Mesothelial cell of epicardium (in vitro differentiated cells): ENCODE measurements around the gene RECQL5. TPM values are rescaled to one million over a fixed set of nuclear protein-coding genes. Genes with fewer than 3 reads are reported as not detected.

ENCODE experiments used
- DNase-seq, 2 experiments: peaks; one replicate each; pipeline ENCODE4 v3.0.0; 2021; ENCODE audit warnings: low spot score in 2 of 2; ENCODE audit not compliant: unreplicated experiment in 2 of 2
- H3K27ac Mint-ChIP-seq: 2 replicates; pipeline ENCODE4 v1.8.0; 2021; ENCODE audit warnings: mixed read lengths
- H3K27me3 Mint-ChIP-seq: 2 replicates; pipeline ENCODE4 v1.8.0; 2021; ENCODE audit warnings: low read depth, mixed read lengths
- H3K36me3 Mint-ChIP-seq: 2 replicates; pipeline ENCODE4 v1.8.0; 2021; ENCODE audit warnings: mixed read lengths
- H3K4me1 Mint-ChIP-seq: 2 replicates; pipeline ENCODE4 v1.8.0; 2021; ENCODE audit warnings: mixed read lengths
- H3K4me3 Mint-ChIP-seq: 2 replicates; pipeline ENCODE4 v1.8.0; 2021; ENCODE audit warnings: mild to moderate bottlenecking, moderate library complexity, mixed read lengths
- H3K9me3 Mint-ChIP-seq: 2 replicates; pipeline ENCODE4 v1.8.0; 2021; ENCODE audit warnings: mixed read lengths
- total RNA-seq: library from RNA; stranded (reverse); gene quantifications from 3 replicates; pipeline ENCODE4 v1.2.1, GENCODE V29; 2021
- TF ChIP-seq, protein P1 (sequence below): fragments of 200-600 bp; sonication (generic); IDR thresholded peaks from one replicate; pipeline ENCODE4 v1.5.0; 2021; ENCODE audit warnings: antibody characterized with exemption; ENCODE audit not compliant: unreplicated experiment

The RECQL5 gene
- total RNA-seq, 1 donor from 2014 or later, result 62.6 TPM

DNA sequence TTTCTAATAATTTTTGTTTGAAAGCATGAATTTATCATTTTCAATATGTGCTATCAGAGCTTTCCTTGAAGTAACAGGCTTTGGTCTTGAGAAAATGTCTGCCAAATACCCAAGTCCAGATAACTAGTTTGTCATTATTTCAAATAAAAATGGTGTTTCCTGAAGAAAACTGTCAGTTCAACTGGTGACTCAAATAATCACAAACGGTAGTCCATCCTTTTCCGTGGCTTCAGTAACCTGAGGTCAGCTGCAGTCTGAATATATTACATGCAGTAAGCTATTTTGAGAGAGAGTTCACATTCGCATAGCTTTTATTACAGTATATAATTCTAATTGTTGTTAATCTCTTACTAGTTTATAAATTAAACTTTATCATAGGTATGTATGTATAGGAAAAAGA is 9.5 kb upstream of the RECQL5 start:
- no peak for DNase-seq
- TF ChIP-seq, protein P1, sequence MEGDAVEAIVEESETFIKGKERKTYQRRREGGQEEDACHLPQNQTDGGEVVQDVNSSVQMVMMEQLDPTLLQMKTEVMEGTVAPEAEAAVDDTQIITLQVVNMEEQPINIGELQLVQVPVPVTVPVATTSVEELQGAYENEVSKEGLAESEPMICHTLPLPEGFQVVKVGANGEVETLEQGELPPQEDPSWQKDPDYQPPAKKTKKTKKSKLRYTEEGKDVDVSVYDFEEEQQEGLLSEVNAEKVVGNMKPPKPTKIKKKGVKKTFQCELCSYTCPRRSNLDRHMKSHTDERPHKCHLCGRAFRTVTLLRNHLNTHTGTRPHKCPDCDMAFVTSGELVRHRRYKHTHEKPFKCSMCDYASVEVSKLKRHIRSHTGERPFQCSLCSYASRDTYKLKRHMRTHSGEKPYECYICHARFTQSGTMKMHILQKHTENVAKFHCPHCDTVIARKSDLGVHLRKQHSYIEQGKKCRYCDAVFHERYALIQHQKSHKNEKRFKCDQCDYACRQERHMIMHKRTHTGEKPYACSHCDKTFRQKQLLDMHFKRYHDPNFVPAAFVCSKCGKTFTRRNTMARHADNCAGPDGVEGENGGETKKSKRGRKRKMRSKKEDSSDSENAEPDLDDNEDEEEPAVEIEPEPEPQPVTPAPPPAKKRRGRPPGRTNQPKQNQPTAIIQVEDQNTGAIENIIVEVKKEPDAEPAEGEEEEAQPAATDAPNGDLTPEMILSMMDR, result no peak
- H3K4me1 Mint-ChIP-seq, result peaks cover 12% of the 10 kb centered on the region
- H3K27me3 Mint-ChIP-seq, result no peaks in the 10 kb centered on the region
- peaks cover 16% of the 10 kb centered on the region for H3K36me3 Mint-ChIP-seq
- H3K27ac Mint-ChIP-seq, result no peak overlapping the region
- no peaks in the 10 kb centered on the region for H3K9me3 Mint-ChIP-seq
- H3K4me3 Mint-ChIP-seq, result no peak overlapping the region

DNA sequence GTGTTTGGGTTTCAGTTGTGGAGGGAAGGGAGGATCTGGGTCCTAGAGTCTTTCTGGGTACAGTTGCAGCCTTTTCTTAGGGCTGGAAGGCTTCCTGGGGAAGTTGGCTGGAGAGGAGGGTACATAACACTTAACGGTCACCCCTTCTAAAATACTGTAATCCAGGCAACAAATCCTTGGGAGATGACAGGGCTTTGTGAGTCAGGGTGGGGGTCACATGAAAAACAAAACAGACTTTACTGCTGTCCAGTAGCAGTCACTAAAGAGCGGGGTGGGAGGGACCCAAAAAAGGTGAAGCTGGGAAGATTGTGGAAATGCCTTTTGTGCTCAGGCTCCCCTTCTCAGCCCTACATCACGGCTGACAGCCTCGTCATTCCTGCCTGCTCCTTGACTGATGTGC is 6.5 kb upstream of the RECQL5 start:
- Mint-ChIP-seq H3K4me1 (peaks cover 5% of the 10 kb centered on the region), H3K4me3 (no peak overlapping the region), H3K9me3 (no peaks in the 10 kb centered on the region), H3K27me3 (no peaks in the 10 kb centered on the region), H3K36me3 (peaks cover 16% of the 10 kb centered on the region), H3K27ac (no peak overlapping the region)
- TF ChIP-seq, protein P1, result no peak
- DNase-seq, result no peak

DNA sequence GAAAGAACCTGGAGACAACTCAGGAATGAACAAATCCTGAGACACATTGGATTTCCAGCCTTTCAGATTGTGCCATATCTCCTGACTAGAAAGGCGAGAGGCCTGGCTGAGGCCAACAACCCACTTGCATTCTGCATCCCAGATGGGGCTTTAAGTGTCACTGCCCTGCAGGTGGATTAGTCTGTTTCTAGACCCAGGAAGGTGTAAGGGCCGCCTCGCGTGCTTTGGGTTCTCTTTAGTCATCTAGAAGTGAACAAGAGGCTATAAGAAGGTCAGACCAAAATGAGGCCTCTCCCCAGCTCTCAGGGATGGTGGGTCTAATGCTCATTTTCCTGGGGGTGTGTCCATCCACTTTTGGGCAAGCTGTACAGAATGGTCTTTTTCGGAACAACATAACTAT is 5.1 kb upstream of the RECQL5 start:
- H3K4me1 Mint-ChIP-seq, result peaks cover 8% of the 10 kb centered on the region
- H3K27me3 Mint-ChIP-seq, result no peaks in the 10 kb centered on the region
- no peak for DNase-seq
- no peaks in the 10 kb centered on the region for H3K9me3 Mint-ChIP-seq
- peaks cover 14% of the 10 kb centered on the region for H3K36me3 Mint-ChIP-seq
- no peak overlapping the region for H3K4me3 Mint-ChIP-seq
- TF ChIP-seq, protein P1, result no peak
- H3K27ac Mint-ChIP-seq, result no peak overlapping the region

DNA sequence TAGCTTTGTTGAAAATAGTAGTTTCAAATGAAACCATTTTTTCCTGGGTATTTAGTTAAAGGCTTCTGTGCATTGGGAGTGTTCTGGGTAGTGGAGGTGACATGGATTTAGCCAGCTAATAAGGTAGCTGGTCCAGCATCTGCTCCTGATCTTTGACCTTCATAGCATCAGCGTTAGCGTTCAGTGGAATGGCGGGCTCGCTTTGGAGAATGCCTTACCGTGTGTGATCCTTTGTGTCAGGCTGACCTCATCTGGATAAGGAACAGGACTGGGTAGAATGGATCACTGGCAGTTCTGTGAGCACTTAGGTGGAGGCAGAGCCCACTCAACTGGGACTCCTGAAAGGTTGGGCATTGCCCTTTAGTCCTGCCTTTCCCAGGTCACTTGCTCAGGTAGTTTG is 3.9 kb upstream of the RECQL5 start:
- peaks cover 14% of the 10 kb centered on the region for H3K36me3 Mint-ChIP-seq
- H3K4me3 Mint-ChIP-seq, result no peak overlapping the region
- H3K27ac Mint-ChIP-seq, result no peak overlapping the region

DNA sequence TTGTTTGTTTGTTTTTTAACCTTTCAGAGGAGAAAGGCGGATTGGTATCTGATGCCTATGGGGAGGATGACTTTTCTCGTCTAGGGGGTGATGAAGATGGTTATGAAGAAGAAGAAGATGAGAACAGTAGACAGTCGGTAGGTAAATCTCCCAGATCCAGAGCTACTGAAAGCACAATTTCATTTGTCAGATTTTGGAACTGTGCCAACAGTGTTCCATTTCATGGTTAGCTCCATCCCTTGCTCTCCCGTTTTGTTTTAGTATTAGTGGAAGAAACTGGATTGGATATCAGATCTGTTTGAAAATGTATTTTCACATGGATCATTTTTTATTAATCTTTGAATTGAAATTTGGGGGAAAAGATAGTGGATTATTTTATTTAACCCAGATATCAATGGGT is 1.5 kb upstream of the RECQL5 start:
- no peak overlapping the region for H3K27ac Mint-ChIP-seq
- TF ChIP-seq, protein P1, result no peak
- no peaks in the 10 kb centered on the region for H3K27me3 Mint-ChIP-seq
- no peak for DNase-seq
- H3K9me3 Mint-ChIP-seq, result no peaks in the 10 kb centered on the region
- peaks cover 21% of the 10 kb centered on the region for H3K36me3 Mint-ChIP-seq
- peaks cover 17% of the 10 kb centered on the region for H3K4me1 Mint-ChIP-seq
- H3K4me3 Mint-ChIP-seq, result no peak overlapping the region

More for the DNA sequence above, 3.9 kb upstream of the RECQL5 start:
- no peak for DNase-seq
- TF ChIP-seq, protein P1, result no peak
- peaks cover 14% of the 10 kb centered on the region for H3K4me1 Mint-ChIP-seq
- no peaks in the 10 kb centered on the region for H3K9me3 Mint-ChIP-seq
- H3K27me3 Mint-ChIP-seq, result no peaks in the 10 kb centered on the region

DNA sequence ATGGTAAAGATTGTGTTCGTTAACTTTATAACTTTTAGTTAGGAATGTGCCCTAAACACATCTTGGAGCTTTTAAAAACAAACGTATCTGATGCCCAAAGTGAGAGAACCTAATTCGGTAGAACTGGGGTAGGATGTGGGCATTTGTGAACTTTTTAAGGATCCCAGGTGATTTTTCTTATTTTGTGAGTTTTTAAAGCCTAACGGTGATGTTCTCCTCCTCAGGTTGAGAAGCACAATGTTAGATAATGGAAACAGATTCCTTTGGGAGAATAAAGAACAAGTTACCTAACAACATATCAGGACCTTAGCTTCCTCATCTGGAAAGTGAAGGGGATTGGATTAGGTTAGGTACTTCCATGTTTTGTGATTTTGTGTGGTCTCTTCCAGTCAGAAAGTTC is 871 bp upstream of the RECQL5 start:
- Mint-ChIP-seq H3K4me3 (no peak overlapping the region), H3K9me3 (no peaks in the 10 kb centered on the region), H3K27ac (no peak overlapping the region), H3K4me1 (peaks cover 17% of the 10 kb centered on the region), H3K27me3 (no peaks in the 10 kb centered on the region), H3K36me3 (peaks cover 21% of the 10 kb centered on the region)
- no peak for DNase-seq
- TF ChIP-seq, protein P1, result no peak
